Sigmoid colon (tissue), 7 donors: ENCODE data around the gene TLR1. TPM values are rescaled to one million over a fixed set of nuclear protein-coding genes. Genes with fewer than 3 reads are reported as not detected.
"Not testable (repeated sequence)": the region's sequence is repeated elsewhere in the genome, so short reads cannot be mapped to it uniquely, and the experiment has no call there.

ENCODE experiments used
- DNase-seq: peaks from one replicate; pipeline ENCODE4 v3.0.0-alpha.2; 2019
- H3K27ac ChIP-seq, 4 donors: fragments of 200-600 bp; sonication (generic); one replicate each; pipeline ENCODE4 v1.5.1; 2016 to 2019; ENCODE audit warnings: mild to moderate bottlenecking in 1 of 4
- H3K27me3 ChIP-seq, 3 donors: fragments of 200-600 bp; sonication (generic); one replicate each; pipeline ENCODE4 v1.5.1; 2019; ENCODE audit warnings: mild to moderate bottlenecking in 1 of 3
- H3K36me3 ChIP-seq, 4 donors: fragments of 200-600 bp; sonication (generic); one replicate each; pipeline ENCODE4 v1.5.1; 2016 to 2019
- H3K4me1 ChIP-seq, 4 donors: fragments of 200-600 bp; sonication (generic); one replicate each; pipeline ENCODE4 v1.5.1; 2017 to 2019
- H3K4me3 ChIP-seq, 4 donors: fragments of 200-600 bp; sonication (generic); one replicate each; pipeline ENCODE4 v1.5.1; 2017 to 2019; ENCODE audit warnings: mild to moderate bottlenecking in 2 of 4, moderate library complexity in 1 of 4
- H3K9me3 ChIP-seq, 4 donors: fragments of 200-600 bp in 3 of 4; sonication (generic) in 3 of 4; one replicate each; pipeline versions ENCODE4 v1.5.1 to v1.6.1; 2013 to 2019
- CTCF ChIP-seq, 4 experiments: fragments of 450-650 bp in 3 of 4; fragments of 200-600 bp in 1 of 4; IDR thresholded peaks; one replicate each; pipeline ENCODE4 v1.5.1; 2016 to 2019; ENCODE audit warnings: antibody characterized with exemption in 4 of 4, mild to moderate bottlenecking in 3 of 4, moderate library complexity in 2 of 4
- EP300 ChIP-seq, 4 donors: sonication (generic); formaldehyde crosslinking; IDR thresholded peaks; one replicate each; pipeline ENCODE4 v1.6.1; 2017; ENCODE audit warnings: antibody characterized with exemption in 4 of 4
- POLR2A ChIP-seq, 2 donors: fragments of 450-650 bp; IDR thresholded peaks; one replicate each; pipeline ENCODE4 v1.6.1; 2016; ENCODE audit warnings: antibody characterized with exemption in 2 of 2, mild to moderate bottlenecking in 2 of 2, moderate library complexity in 2 of 2
- POLR2AphosphoS5 ChIP-seq, 4 donors: sonication (generic); formaldehyde crosslinking; IDR thresholded peaks; one replicate each; pipeline ENCODE4 v1.6.1; 2017; ENCODE audit warnings: antibody characterized with exemption in 4 of 4
- WGBS, 2 donors: extraction: QIAGEN DNeasy Blood & Tissue Kit; methylation state at CpG; one replicate each; pipeline ENCODE4 v1.1.7; 2013; 5-methylcytosine and 5-hydroxymethylcytosine counted together
- intact Hi-C: fragments of 100-400 bp; cut with DNase I; formaldehyde crosslinking; loops from one replicate; pipeline ENCODE4 v1.15.1; 2023
- polyA plus RNA-seq, 3 donors: library from polyadenylated mRNA; stranded (reverse); fragments of 200-250 nt; gene quantifications; one replicate each; pipeline ENCODE4 v1.2.3, GENCODE V29; 2013
- total RNA-seq, 4 donors: library from RNA; depleted of rRNA; stranded (reverse); fragments of >200 nt; gene quantifications; one replicate each; pipeline ENCODE4 v1.1.0, GENCODE V29; 2016
- donor health status: healthy with polysubstance abuse.
- donor health status: Bipolar disorder and iron deficiency.
- donor health status: healthy.

The TLR1 gene
- total and polyA plus RNA-seq, 7 donors = 1.8 to 15.7 (median 8.7) TPM

GRCh38 chr4:38814386-38814785 lies 9.8 kb upstream of the TLR1 start:
- TF ChIP-seq POLR2A (IDR thresholded peaks at IDR 0.05) (no peak), CTCF (IDR thresholded peaks at IDR 0.05) (no peak)
- Histone ChIP-seq H3K27ac (no peak overlapping the region), H3K27me3 (no peaks in the 10 kb centered on the region), H3K36me3 (no peaks in the 10 kb centered on the region), H3K4me3 (no peak overlapping the region), H3K4me1 (no peaks in the 10 kb centered on the region), H3K9me3 (no peaks in the 10 kb centered on the region)
- intact Hi-C loops = no loop called here
- WGBS, 2 donors = 70 to 88% methylated on average over 3 of the region's 3 CpGs
- no peak for DNase-seq

GRCh38 chr4:38811297-38811696 lies 6.7 kb upstream of the TLR1 start:
- intact Hi-C loops = no loop called here
- no peak overlapping the region for H3K27ac ChIP-seq
- H3K9me3 ChIP-seq = no peaks in the 10 kb centered on the region
- H3K36me3 ChIP-seq = no peaks in the 10 kb centered on the region
- H3K27me3 ChIP-seq = no peaks in the 10 kb centered on the region
- TF ChIP-seq CTCF (IDR thresholded peaks at IDR 0.05) (no peak), POLR2AphosphoS5 (IDR thresholded peaks at IDR 0.05) (no peak), EP300 (IDR thresholded peaks at IDR 0.05) (no peak), POLR2A (IDR thresholded peaks at IDR 0.05) (no peak)
- no peak for DNase-seq
- no peak overlapping the region for H3K4me3 ChIP-seq
- WGBS, 2 donors = 76 to 89% methylated on average over 6 of the region's 6 CpGs
- H3K4me1 ChIP-seq = no peaks in the 10 kb centered on the region

- peaks cover 0 to 26% (median 12%) of the 10 kb centered on the region in 4 donors for H3K4me1 ChIP-seq
- H3K9me3 ChIP-seq, intact Hi-C loops, DNase-seq, H3K27ac ChIP-seq, H3K4me3 ChIP-seq, H3K36me3 ChIP-seq, H3K27me3 ChIP-seq: not testable (repeated sequence)
- 96% methylated on average over 29 of the region's 29 CpGs for WGBS, 2 donors
These were observed 2.9 kb upstream of the TLR1 start for GRCh38 chr4:38807462-38807861.

GRCh38 chr4:38806251-38806650 lies 1.7 kb upstream of the TLR1 start:
- DNase-seq, H3K9me3 ChIP-seq, H3K27me3 ChIP-seq, H3K4me3 ChIP-seq, H3K36me3 ChIP-seq, intact Hi-C loops: not testable (repeated sequence)
- Histone ChIP-seq H3K4me1 (peaks cover 0 to 26% (median 15%) of the 10 kb centered on the region in 4 donors), H3K27ac (peak overlapping the region in 3 of 4 donors; percentile 62 to 79 (median 70))
- 89% methylated on average over 9 of the region's 9 CpGs for WGBS, 2 donors

GRCh38 chr4:38805530-38806145 lies 1.0 kb upstream of the TLR1 start:
- no peak for DNase-seq
- TF ChIP-seq POLR2AphosphoS5 (IDR thresholded peaks at IDR 0.05) (peak in 1 of 4 donors; percentile 32), POLR2A (IDR thresholded peaks at IDR 0.05) (no peak)
- peaks cover 0 to 26% (median 15%) of the 10 kb centered on the region in 4 donors for H3K4me1 ChIP-seq
- peaks cover 0 to 1% (median under 1%) of the 10 kb centered on the region in 4 donors for H3K36me3 ChIP-seq
- peak overlapping the region in 2 of 4 donors; percentile 40 to 45 for H3K4me3 ChIP-seq
- H3K27me3 ChIP-seq = no peaks in the 10 kb centered on the region
- H3K27ac ChIP-seq = peak overlapping the region; percentile 62 to 79 (median 69)
- intact Hi-C loops = no loop called here
- WGBS, 2 donors = 34 to 73% methylated on average over 5 of the region's 5 CpGs
- H3K9me3 ChIP-seq = no peaks in the 10 kb centered on the region

- Histone ChIP-seq H3K27ac (peak overlapping the region; percentile 64 to 79 (median 69)), H3K4me3 (peak overlapping the region; percentile 19 to 45 (median 36)), H3K9me3 (no peaks in the 10 kb centered on the region), H3K4me1 (peaks cover 0 to 26% (median 15%) of the 10 kb centered on the region in 4 donors), H3K27me3 (no peaks in the 10 kb centered on the region), H3K36me3 (peaks cover 0 to 12% (median 2%) of the 10 kb centered on the region in 4 donors)
- no peak for DNase-seq
- TF ChIP-seq POLR2AphosphoS5 (IDR thresholded peaks at IDR 0.05) (no peak), CTCF (IDR thresholded peaks at IDR 0.05) (no peak), POLR2A (IDR thresholded peaks at IDR 0.05) (no peak), EP300 (IDR thresholded peaks at IDR 0.05) (no peak)
- 14 to 18% methylated on average over 6 of the region's 6 CpGs for WGBS, 2 donors
- intact Hi-C loops = loop anchor here (5.0 kb wide), 1 partner anchor 42 kb away; no protein-coding TSS in a partner anchor
These were observed 548 bp downstream of the TLR1 start for GRCh38 chr4:38803833-38804653.
